Activated CD4-positive, CD25-positive, alpha-beta regulatory T cell treated with anti-CD3 and anti-CD28 coated beads, Interleukin-2, amount 50 U/mL, for 24 hours (primary cell): ENCODE data around the gene ARHGEF37.
"Not testable (repeated sequence)": the region's sequence is repeated elsewhere in the genome, so short reads cannot be mapped to it uniquely, and the experiment has no call there.

Experiments used
- ATAC-seq, 2 donors: fragments of 150-1000 bp; cut with Tn5 transposase; one replicate each; pipeline ENCODE4 v1.10.0; 2021; ENCODE audit warnings: mild to moderate bottlenecking in 1 of 2, moderate library complexity in 1 of 2

Gene ARHGEF37

GRCh38 chr5:149648464-149649393 lies 67.4 kb downstream of the ARHGEF37 start:
- ATAC-seq = not testable (repeated sequence)

- not testable (repeated sequence) for ATAC-seq
These were observed 68.4 kb downstream of the ARHGEF37 start for GRCh38 chr5:149649730-149650129.

DNA sequence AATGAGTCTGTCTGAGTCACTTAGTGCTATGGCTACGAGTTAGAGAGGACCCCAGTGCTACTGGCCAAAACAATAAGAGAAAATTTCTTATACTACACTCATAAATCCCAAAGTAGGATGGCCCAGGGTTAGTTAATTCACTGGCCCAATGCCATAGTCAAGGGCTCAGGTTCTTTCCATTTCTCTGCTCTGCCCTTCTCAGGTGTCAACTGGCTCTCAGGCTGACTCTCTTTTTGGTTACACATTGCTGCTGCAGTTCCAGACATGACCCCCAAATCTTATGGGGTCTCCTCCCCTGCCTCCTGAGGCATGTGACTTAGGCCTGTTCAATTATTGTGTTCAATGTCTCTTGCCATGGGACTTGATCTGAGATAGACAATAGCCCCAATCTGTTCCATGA lies 70.4 kb downstream of the ARHGEF37 start:
- no peak for ATAC-seq

- ATAC-seq = no peak
These were observed 71.4 kb downstream of the ARHGEF37 start for GRCh38 chr5:149652697-149653096.

DNA sequence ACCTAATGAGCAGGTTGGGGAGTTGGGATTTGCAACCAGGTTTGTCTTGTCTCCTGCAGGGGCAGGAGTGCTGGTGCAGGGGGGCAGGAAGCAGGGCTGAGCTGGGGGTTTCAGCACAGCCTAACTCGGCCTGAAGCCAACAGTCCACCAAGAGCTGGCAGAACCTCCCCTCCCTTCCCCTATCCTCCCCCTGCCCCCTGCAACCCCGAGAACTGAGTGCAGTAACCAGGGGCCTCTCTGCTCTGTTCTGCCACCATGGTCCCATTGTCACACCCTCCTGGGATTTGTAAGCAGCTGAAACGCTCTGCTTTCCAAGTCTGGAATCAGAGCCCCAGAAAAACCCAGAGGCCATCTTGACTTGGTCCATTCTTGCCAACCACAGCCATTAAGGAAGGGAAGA lies 72.9 kb downstream of the ARHGEF37 start:
- no peak for ATAC-seq

DNA sequence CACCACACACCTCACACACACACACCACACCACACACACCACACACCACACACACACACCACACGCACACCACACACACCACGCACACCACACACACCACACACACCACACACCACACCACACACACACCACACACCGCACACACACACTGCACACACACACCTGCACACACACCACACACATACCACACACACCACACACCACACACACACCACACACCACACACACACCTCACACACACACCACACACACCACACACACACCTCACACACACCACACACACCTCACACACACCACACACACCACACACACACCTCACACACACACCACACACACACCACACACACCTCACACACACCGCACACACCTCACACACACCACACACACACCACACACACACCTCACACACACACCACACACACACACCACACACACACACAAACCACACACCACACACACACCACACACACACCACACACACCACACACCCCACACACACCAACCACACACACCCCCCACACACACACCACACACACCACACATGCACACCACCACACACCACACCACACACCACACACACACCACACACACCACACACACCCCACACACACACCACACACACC lies 73.7 kb downstream of the ARHGEF37 start:
- ATAC-seq = no peak

- no peak for ATAC-seq
These were observed 75.4 kb downstream of the ARHGEF37 start for GRCh38 chr5:149656576-149657182.

DNA sequence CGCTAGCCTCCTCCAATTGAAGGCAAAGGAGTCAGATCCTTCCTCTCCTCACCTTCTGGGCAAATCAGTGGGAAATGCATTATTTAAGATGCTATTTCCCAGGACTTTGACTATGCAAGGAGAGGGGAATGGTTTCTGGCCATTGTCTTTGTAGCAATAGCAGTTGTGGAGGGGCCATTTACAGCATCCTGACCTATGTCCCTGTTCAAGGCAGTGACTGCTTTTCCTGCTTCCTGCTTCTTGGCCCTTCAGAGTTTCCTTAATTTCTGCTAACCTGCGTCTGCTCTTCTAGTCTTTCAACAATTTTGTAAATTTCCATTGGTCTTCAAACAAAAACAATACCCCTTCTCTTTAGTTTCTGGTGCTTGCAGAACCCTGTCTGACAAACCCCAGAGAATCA lies 76.0 kb downstream of the ARHGEF37 start:
- no peak for ATAC-seq

DNA sequence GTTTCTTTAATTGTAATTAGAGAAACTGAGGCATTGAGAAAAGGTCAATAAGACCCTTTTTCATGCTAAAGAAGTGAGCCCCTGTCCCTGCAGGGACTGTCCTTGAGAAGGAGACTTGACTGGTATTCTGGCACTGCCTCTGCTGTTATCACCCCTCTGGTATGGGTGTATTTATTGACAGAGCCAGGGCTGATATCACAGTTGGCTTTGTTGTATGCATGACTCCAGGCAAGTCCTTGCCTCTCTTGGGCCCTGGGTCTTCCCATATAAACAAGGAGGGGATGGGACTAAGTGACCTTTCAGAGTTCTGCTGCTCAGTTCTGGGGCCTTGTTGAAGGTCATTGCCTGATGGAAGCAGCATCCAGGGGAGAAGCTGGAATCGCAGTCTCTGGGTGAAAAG lies 77.0 kb downstream of the ARHGEF37 start:
- ATAC-seq = no peak

DNA sequence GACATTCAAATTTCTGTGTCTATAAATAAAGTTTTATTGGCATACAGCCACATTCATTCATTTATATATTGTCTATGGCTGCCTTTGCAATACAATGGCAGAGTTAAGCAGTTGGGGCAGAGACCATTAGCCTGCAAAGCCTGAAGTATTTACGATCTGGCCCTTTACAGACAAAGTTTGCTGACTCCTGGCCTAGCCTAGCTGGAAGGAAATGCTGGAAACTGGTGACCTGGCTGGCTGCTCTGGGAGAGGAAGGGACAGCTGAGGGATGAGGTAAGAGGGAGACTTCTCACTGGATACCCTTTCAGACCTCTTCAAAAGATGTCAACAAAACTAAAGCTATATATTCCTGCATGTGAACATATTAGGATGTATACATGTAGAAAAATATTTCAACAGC lies 82.8 kb downstream of the ARHGEF37 start:
- no peak for ATAC-seq

DNA sequence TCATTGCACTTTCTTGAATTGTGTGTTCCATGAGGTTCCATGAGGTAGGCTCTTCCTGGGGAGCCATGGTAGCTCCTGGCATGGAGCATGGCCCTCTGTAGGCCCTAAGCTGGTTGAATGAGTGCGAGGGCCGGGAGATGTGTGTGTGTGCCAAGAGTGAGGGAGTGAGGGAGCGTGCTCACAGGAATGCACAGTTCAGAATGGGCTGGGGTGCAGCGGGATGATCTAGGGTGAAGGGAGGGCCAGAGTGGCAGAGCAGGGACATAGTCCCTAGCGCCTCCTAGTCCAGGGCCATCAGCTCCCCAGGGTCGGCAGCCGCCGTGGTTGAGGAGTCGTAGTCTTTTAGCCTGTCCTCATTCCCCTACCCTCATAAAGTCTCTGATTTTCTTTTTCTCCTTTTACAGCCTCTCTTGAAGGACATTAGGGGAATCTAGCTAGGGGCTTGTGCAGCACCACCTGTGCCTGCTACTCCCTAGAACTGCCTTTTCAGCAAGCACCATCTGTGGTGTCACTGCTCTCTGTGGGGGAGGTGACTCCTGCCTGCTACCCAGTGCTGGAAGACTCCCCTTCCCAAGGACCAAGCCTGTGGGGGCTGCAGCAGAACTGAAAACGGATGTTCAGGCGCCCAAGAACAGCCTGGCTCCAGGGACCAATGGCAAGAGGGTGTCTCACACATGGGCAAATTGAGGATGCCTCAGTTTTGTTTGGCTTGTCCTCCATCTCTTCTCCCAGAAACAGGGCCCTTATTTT lies 83.5 kb downstream of the ARHGEF37 start:
- ATAC-seq = no peak

DNA sequence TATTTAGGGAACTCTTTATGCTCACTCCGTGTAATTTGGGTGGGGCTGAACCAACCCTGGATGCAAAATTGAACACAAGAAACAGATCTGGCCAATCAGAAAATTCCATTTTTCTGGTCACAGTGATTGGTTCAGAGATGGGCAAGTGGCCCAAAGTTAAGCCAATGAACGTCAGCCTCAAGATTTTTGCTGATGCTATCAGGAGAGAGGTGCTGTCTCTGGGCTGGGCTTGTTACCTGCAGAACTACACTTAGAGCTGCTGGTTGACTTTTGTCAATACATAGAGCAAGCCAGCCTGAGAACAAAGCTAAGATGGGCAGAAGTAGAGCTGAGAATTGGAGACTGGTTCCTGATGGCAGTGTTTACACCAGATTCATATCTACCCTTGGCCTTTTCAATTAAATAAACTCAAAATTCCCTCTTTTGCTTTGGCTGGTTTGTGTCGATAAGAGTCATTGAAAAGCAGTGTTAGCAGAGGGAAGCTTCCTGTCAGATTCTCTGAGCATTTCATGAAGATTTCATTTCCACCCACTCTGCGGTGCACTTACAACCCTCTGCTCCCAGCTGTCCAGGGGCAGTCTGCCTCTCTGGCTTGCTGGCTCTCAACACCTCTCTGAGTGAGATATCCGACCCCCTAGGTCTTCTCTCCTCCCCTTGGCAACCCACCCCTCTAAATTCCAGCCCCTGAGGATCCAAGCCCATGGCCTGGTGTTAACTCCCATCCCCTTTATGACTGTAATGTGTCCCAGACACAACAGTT lies 84.3 kb downstream of the ARHGEF37 start:
- no peak for ATAC-seq

DNA sequence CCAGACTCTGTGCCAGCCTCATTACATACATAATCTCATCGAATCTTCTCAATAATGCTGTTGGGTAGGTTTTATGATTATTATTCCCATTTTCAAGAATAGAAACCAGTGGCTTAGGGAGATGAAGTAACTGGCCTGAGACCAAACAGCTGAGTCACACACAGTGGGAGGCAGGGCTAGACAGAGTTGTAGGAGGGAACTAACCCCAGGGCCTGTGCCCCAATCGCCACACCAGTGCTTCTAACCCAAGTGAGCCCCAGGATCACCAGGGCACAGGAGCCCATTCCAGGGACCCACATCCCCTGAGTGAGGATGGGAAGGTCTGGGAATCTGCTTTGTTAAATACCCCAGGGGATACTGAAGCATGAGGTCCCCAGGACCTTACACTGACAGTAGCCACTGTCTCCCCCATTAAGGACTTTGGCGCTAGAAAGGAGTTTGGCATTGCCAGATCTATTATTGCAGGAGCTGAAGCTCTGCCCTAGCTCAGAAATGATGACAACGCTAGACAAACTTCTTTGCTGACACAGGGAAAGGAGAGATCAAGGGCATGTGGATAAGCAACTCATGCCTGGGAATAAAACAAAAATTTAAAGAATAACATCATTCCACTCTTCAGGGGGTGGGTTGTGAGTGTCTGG lies 85.0 kb downstream of the ARHGEF37 start:
- ATAC-seq = no peak

GRCh38 chr5:149667084-149667828 lies 86.0 kb downstream of the ARHGEF37 start:
- peak in 1 of 2 donors; percentile 30 for ATAC-seq

DNA sequence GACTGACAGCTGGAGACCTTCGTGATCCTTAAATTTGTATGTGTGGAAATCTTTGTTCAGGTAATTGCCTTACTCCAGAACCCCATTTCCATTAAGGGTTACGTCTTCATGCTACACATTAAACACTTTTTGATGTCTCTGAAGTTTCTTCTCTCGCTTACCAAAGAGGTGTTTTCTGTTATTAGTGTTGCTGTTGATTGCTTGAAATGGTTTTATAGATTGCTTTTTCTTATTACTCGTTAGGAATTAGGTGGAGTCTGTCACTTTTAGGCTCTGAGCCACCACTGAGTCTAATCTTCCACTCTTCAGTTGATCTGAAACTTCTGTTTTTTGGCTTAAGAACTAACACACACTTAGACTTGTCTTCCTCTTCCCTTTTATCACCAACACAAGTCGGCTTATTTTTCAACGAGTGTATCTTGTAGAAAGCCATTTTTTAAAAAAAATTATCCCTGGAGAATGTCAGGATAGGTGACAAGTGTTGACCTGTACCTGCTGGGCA lies 86.6 kb downstream of the ARHGEF37 start:
- no peak for ATAC-seq

DNA sequence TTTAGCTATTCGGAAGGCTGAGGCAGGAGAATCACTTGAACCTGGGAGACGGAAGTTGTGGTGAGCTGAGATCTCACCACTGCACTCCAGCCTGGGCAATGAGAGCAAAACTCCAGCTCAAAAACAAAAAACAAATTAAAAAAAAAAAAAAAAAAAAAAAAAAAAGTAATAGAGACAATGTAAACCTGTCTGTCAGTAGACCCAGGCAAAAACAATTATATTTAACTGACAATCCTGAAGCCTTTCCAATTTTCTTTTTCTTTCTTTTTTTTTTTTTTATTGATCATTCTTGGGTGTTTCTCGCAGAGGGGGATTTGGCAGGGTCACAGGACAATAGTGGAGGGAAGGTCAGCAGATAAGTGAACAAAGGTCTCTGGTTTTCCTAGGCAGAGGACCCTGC lies 88.0 kb downstream of the ARHGEF37 start:
- not testable (repeated sequence) for ATAC-seq

- ATAC-seq = no peak
These were observed 90.2 kb downstream of the ARHGEF37 start for GRCh38 chr5:149671544-149671943.

DNA sequence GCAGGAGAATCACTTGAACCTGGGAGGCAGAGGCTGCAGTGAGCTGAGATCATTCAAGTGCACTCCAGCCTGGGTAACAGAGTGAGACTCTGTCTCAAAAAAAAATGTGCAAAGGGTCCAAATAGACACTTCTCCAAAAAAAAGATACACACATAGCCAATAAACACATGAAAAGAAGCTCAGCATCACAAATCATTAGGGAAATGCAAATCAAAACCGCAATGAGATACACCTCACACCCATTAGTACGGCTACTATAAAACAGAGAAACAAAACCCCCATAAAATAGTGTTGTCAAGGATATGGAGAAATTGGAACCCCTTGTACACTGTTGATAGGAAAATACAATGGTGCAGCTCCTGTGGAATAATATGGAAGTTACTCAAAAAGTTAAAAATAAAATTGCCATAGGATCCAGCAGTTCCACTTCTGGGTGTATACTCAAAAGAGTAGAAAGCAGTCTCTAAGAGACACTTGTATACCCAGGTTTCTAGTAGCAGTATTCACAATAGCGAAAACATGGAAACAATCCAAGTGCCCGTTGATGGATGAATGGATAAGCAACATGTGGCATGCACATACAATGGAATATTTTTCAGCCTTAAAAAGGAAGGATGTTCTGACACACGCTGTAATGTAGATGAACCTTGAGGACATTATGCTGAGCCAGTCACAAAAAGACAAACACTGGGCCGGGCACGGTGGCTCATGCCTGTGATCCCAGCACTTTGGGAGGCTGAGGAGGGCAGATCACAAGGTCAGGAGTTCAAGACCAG lies 91.6 kb downstream of the ARHGEF37 start:
- no peak for ATAC-seq

- no peak for ATAC-seq
These were observed 93.4 kb downstream of the ARHGEF37 start for GRCh38 chr5:149674686-149675085.
